GM12873 (cell line): ENCODE measurements around the gene BBOX1.

ENCODE experiments used
- CTCF ChIP-seq: IDR thresholded peaks from 2 replicates; pipeline ENCODE4 v1.5.1; 2012; ENCODE audit warnings: low read depth, mild to moderate bottlenecking, moderate library complexity, low read length, control low read depth; ENCODE audit not compliant: insufficient read depth; ENCODE audit errors: missing control alignments

BBOX1 gene

GRCh38 chr11:27076121-27076589, 35.5 kb downstream of the BBOX1 start:
- TF ChIP-seq CTCF: no peak

GRCh38 chr11:27081056-27081455, 40.4 kb downstream of the BBOX1 start:
- TF ChIP-seq CTCF: no peak

GRCh38 chr11:27083241-27083640, 42.6 kb downstream of the BBOX1 start:
- no peak for TF ChIP-seq CTCF

- TF ChIP-seq CTCF: no peak
These were observed 43.2 kb downstream of the BBOX1 start for GRCh38 chr11:27083782-27084181.

- TF ChIP-seq CTCF: no peak
These were observed 43.9 kb downstream of the BBOX1 start for GRCh38 chr11:27084518-27084917.

GRCh38 chr11:27085111-27085510, 44.5 kb downstream of the BBOX1 start:
- TF ChIP-seq CTCF: no peak

- no peak for TF ChIP-seq CTCF
These were observed 45.0 kb downstream of the BBOX1 start for GRCh38 chr11:27085605-27086004.
